Measurements from ENCODE around the gene NR6A1. TPM values are rescaled to one million over a fixed set of nuclear protein-coding genes. Genes with fewer than 3 reads are reported as not detected.

Gene NR6A1
- total RNA-seq, 1 donor = 0.36 TPM

- Histone ChIP-seq H2AFZ (ENCODE audit: low read length) (no peak overlapping the region), H4K20me1 (ENCODE audit: insufficient read depth, low read length) (no peaks in the 10 kb centered on the region), H3K27me3 (ENCODE audit: insufficient read depth, low read length) (no peaks in the 10 kb centered on the region), H3K4me1 (ENCODE audit: insufficient read depth, low read length) (peaks cover 27% of the 10 kb centered on the region), H3K4me3 (ENCODE audit: insufficient read depth, low read length) (no peak overlapping the region), H3K27ac (ENCODE audit: low read depth, low read length) (no peak overlapping the region), H3K9me3 (ENCODE audit: low read depth, low read length) (no peaks in the 10 kb centered on the region), H3K36me3 (ENCODE audit: insufficient read depth, low read length) (no peaks in the 10 kb centered on the region), H3K79me2 (ENCODE audit: insufficient read depth, low read length) (no peaks in the 10 kb centered on the region), H3K4me2 (ENCODE audit: insufficient read depth, low read length) (no peak overlapping the region)
- TF ChIP-seq, protein P1, sequence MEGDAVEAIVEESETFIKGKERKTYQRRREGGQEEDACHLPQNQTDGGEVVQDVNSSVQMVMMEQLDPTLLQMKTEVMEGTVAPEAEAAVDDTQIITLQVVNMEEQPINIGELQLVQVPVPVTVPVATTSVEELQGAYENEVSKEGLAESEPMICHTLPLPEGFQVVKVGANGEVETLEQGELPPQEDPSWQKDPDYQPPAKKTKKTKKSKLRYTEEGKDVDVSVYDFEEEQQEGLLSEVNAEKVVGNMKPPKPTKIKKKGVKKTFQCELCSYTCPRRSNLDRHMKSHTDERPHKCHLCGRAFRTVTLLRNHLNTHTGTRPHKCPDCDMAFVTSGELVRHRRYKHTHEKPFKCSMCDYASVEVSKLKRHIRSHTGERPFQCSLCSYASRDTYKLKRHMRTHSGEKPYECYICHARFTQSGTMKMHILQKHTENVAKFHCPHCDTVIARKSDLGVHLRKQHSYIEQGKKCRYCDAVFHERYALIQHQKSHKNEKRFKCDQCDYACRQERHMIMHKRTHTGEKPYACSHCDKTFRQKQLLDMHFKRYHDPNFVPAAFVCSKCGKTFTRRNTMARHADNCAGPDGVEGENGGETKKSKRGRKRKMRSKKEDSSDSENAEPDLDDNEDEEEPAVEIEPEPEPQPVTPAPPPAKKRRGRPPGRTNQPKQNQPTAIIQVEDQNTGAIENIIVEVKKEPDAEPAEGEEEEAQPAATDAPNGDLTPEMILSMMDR (IDR thresholded peaks at IDR 0.05; ENCODE audit: extremely low read depth, low read depth, low read length) = no peak
- no peak for DNase-seq (ENCODE audit: insufficient read length, low spot score, missing footprints)
Observed at GRCh38 chr9:124809741-124810500, 38.8 kb upstream of the NR6A1 start.

GRCh38 chr9:124809211-124809610 lies 38.1 kb upstream of the NR6A1 start:
- H3K27me3 ChIP-seq (ENCODE audit: insufficient read depth, low read length) = no peaks in the 10 kb centered on the region
- H3K4me1 ChIP-seq (ENCODE audit: insufficient read depth, low read length) = peaks cover 27% of the 10 kb centered on the region
- no peaks in the 10 kb centered on the region for H3K79me2 ChIP-seq (ENCODE audit: insufficient read depth, low read length)
- no peak overlapping the region for H3K27ac ChIP-seq (ENCODE audit: low read depth, low read length)
- H3K4me2 ChIP-seq (ENCODE audit: insufficient read depth, low read length) = no peak overlapping the region
- no peaks in the 10 kb centered on the region for H4K20me1 ChIP-seq (ENCODE audit: insufficient read depth, low read length)
- DNase-seq (ENCODE audit: insufficient read length, low spot score, missing footprints) = no peak
- H3K36me3 ChIP-seq (ENCODE audit: insufficient read depth, low read length) = no peaks in the 10 kb centered on the region
- no peak overlapping the region for H2AFZ ChIP-seq (ENCODE audit: low read length)
- H3K4me3 ChIP-seq (ENCODE audit: insufficient read depth, low read length) = no peak overlapping the region
- TF ChIP-seq, protein P1 (IDR thresholded peaks at IDR 0.05; ENCODE audit: extremely low read depth, low read depth, low read length) = no peak
- no peaks in the 10 kb centered on the region for H3K9me3 ChIP-seq (ENCODE audit: low read depth, low read length)

DNA sequence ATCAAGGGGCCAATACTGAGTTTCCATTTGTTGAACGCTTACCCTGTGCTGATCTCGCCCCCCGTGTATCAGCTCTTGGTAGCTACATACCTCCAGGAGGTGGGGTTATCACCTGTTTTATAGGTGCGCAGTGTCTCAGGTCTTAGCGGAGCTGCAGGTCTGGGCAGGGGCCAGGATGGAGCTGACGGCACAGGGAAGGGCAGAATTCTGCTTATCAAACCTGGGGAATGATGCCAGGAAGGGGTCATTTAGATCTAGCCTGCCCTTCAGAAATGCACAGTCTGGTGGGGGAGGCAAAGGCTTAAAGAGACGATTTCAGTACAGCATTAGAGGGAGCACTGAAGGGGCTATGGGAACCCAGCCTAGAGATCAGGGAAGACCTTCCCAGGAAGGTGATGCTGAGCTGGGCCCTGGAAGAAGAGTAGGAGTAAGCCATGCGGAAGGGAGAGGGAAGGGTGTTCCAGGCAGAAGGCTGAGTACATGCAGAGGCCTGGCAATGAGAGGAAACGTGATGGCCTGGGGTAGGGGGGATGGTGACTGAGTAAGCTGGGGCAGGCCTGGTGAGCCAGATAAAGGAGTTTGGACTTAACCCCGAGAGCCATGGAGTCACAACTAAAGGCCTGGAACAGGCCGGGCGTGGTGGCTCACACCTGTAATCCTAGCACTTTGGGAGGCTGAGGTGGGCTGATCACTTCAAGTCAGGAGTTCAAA lies 37.3 kb upstream of the NR6A1 start:
- peaks cover 25% of the 10 kb centered on the region for H3K4me1 ChIP-seq (ENCODE audit: insufficient read depth, low read length)
- H3K36me3 ChIP-seq (ENCODE audit: insufficient read depth, low read length) = no peaks in the 10 kb centered on the region
- no peaks in the 10 kb centered on the region for H4K20me1 ChIP-seq (ENCODE audit: insufficient read depth, low read length)
- no peak overlapping the region for H2AFZ ChIP-seq (ENCODE audit: low read length)
- H3K79me2 ChIP-seq (ENCODE audit: insufficient read depth, low read length) = no peaks in the 10 kb centered on the region
- no peak overlapping the region for H3K4me3 ChIP-seq (ENCODE audit: insufficient read depth, low read length)
- H3K4me2 ChIP-seq (ENCODE audit: insufficient read depth, low read length) = no peak overlapping the region
- DNase-seq (ENCODE audit: insufficient read length, low spot score, missing footprints) = no peak
- TF ChIP-seq, protein P1 (IDR thresholded peaks at IDR 0.05; ENCODE audit: extremely low read depth, low read depth, low read length) = no peak
- no peak overlapping the region for H3K27ac ChIP-seq (ENCODE audit: low read depth, low read length)
- no peaks in the 10 kb centered on the region for H3K9me3 ChIP-seq (ENCODE audit: low read depth, low read length)
- H3K27me3 ChIP-seq (ENCODE audit: insufficient read depth, low read length) = no peaks in the 10 kb centered on the region

- no peak overlapping the region for H3K27ac ChIP-seq (ENCODE audit: low read depth, low read length)
- H3K4me3 ChIP-seq (ENCODE audit: insufficient read depth, low read length) = no peak overlapping the region
- no peak for DNase-seq (ENCODE audit: insufficient read length, low spot score, missing footprints)
- H3K79me2 ChIP-seq (ENCODE audit: insufficient read depth, low read length) = no peaks in the 10 kb centered on the region
- TF ChIP-seq, protein P1 (IDR thresholded peaks at IDR 0.05; ENCODE audit: extremely low read depth, low read depth, low read length) = no peak
- no peaks in the 10 kb centered on the region for H3K9me3 ChIP-seq (ENCODE audit: low read depth, low read length)
- H3K36me3 ChIP-seq (ENCODE audit: insufficient read depth, low read length) = no peaks in the 10 kb centered on the region
- no peaks in the 10 kb centered on the region for H3K27me3 ChIP-seq (ENCODE audit: insufficient read depth, low read length)
- no peaks in the 10 kb centered on the region for H4K20me1 ChIP-seq (ENCODE audit: insufficient read depth, low read length)
- no peak overlapping the region for H3K4me2 ChIP-seq (ENCODE audit: insufficient read depth, low read length)
- no peak overlapping the region for H2AFZ ChIP-seq (ENCODE audit: low read length)
- no peaks in the 10 kb centered on the region for H3K4me1 ChIP-seq (ENCODE audit: insufficient read depth, low read length)
Observed at GRCh38 chr9:124805186-124805585, 34.1 kb upstream of the NR6A1 start.

Data from osteoblast (primary cell).